Skeletal muscle tissue (tissue), 4 donors: ENCODE measurements around the gene MIF. TPM values are rescaled to one million over a fixed set of nuclear protein-coding genes. Genes with fewer than 3 reads are reported as not detected.
"Not testable (repeated sequence)": the region's sequence is repeated elsewhere in the genome, so short reads cannot be mapped to it uniquely, and the experiment has no call there.

Source experiments
- H3K27ac ChIP-seq: one replicate; pipeline ENCODE4 v1.7.0; 2013; ENCODE audit warnings: mild to moderate bottlenecking, low read depth, low read length, inconsistent platforms
- H3K27me3 ChIP-seq, 3 donors: one replicate each; pipeline ENCODE4 v1.7.0; 2013; ENCODE audit warnings: low read length in 3 of 3; ENCODE audit not compliant: control insufficient read depth in 3 of 3, insufficient read depth in 3 of 3
- H3K36me3 ChIP-seq, 3 donors: one replicate each; pipeline ENCODE4 v1.7.0; 2013; ENCODE audit warnings: low read length in 3 of 3; ENCODE audit not compliant: control insufficient read depth in 3 of 3, insufficient read depth in 3 of 3
- H3K4me1 ChIP-seq, 3 donors: one replicate each; pipeline ENCODE4 v1.7.0; 2013; ENCODE audit warnings: low read length in 3 of 3, mild to moderate bottlenecking in 3 of 3; ENCODE audit not compliant: control insufficient read depth in 3 of 3, insufficient read depth in 3 of 3
- H3K4me3 ChIP-seq, 3 donors: one replicate each; pipeline ENCODE4 v1.7.0; 2013; ENCODE audit warnings: low read length in 3 of 3
- H3K9ac ChIP-seq, 3 donors: one replicate each; pipeline ENCODE4 v1.7.0; 2013; ENCODE audit warnings: low read length in 3 of 3, mild to moderate bottlenecking in 3 of 3, moderate library complexity in 2 of 3, low read depth in 1 of 3
- H3K9me3 ChIP-seq, 3 donors: one replicate each; pipeline ENCODE4 v1.7.0; 2013; ENCODE audit warnings: low read length in 3 of 3; ENCODE audit not compliant: control insufficient read depth in 3 of 3
- total RNA-seq: library from RNA; depleted of rRNA; stranded (reverse); fragments of >200 nt; gene quantifications from one replicate; pipeline ENCODE4 v1.2.3, GENCODE V29; 2014
- donor health status: Osteomylitis.

Gene MIF
- total RNA-seq, 1 donor from 2014 or later, result 76.7 TPM

- H3K9me3 ChIP-seq, result no peaks in the 10 kb centered on the region
- peaks cover 6 to 12% (median 11%) of the 10 kb centered on the region in 3 donors for H3K4me1 ChIP-seq
- H3K9ac ChIP-seq, result no peak overlapping the region
- peaks cover 0 to 12% (median 0%) of the 10 kb centered on the region in 3 donors for H3K27me3 ChIP-seq
- H3K4me3 ChIP-seq, result no peak overlapping the region
- no peak overlapping the region for H3K27ac ChIP-seq
- H3K36me3 ChIP-seq, result no peaks in the 10 kb centered on the region
Observed at GRCh38 chr22:23910496-23911190, 16.5 kb downstream of the MIF start.

GRCh38 chr22:23911318-23911980, 17.3 kb downstream of the MIF start:
- Histone ChIP-seq H3K27me3 (peaks cover 0 to 6% (median 0%) of the 10 kb centered on the region in 3 donors), H3K4me3 (no peak overlapping the region), H3K36me3 (no peaks in the 10 kb centered on the region), H3K27ac (no peak overlapping the region), H3K9me3 (no peaks in the 10 kb centered on the region), H3K9ac (no peak overlapping the region), H3K4me1 (peaks cover 6 to 12% (median 11%) of the 10 kb centered on the region in 3 donors)

- H3K27me3 ChIP-seq, result peaks cover 0 to 2% (median 0%) of the 10 kb centered on the region in 3 donors
- no peak overlapping the region for H3K4me3 ChIP-seq
- no peak overlapping the region for H3K9ac ChIP-seq
- no peak overlapping the region for H3K27ac ChIP-seq
- no peaks in the 10 kb centered on the region for H3K36me3 ChIP-seq
- no peaks in the 10 kb centered on the region for H3K9me3 ChIP-seq
- peaks cover 6 to 12% (median 11%) of the 10 kb centered on the region in 3 donors for H3K4me1 ChIP-seq
Observed at GRCh38 chr22:23912293-23912903, 18.2 kb downstream of the MIF start.

- no peaks in the 10 kb centered on the region for H3K27me3 ChIP-seq
- peaks cover 0 to under 1% (median 0%) of the 10 kb centered on the region in 3 donors for H3K36me3 ChIP-seq
- peaks cover 6 to 12% (median 11%) of the 10 kb centered on the region in 3 donors for H3K4me1 ChIP-seq
- no peaks in the 10 kb centered on the region for H3K9me3 ChIP-seq
- peak overlapping the region; percentile 84 to 91 (median 89) for H3K9ac ChIP-seq
- peak overlapping the region; percentile 88 to 90 (median 89) for H3K4me3 ChIP-seq
- peak overlapping the region; percentile 89 for H3K27ac ChIP-seq
Observed at GRCh38 chr22:23913306-23913660, 19.1 kb downstream of the MIF start.

- peak overlapping the region; percentile 88 to 90 (median 89) for H3K4me3 ChIP-seq
- no peaks in the 10 kb centered on the region for H3K9me3 ChIP-seq
- peaks cover 0 to 2% (median 0%) of the 10 kb centered on the region in 3 donors for H3K36me3 ChIP-seq
- peak overlapping the region; percentile 84 to 91 (median 89) for H3K9ac ChIP-seq
- H3K27me3 ChIP-seq, result no peaks in the 10 kb centered on the region
- H3K27ac ChIP-seq, result peak overlapping the region; percentile 89
- peaks cover 6 to 12% (median 9%) of the 10 kb centered on the region in 3 donors for H3K4me1 ChIP-seq
Observed at GRCh38 chr22:23913661-23914353, 19.6 kb downstream of the MIF start.

- no peak overlapping the region for H3K27ac ChIP-seq
- H3K4me3 ChIP-seq, result no peak overlapping the region
- peaks cover 0 to 7% (median 0%) of the 10 kb centered on the region in 3 donors for H3K36me3 ChIP-seq
- H3K4me1 ChIP-seq, result peaks cover 6 to 9% (median 8%) of the 10 kb centered on the region in 3 donors
- no peak overlapping the region for H3K9ac ChIP-seq
- H3K9me3 ChIP-seq, result no peaks in the 10 kb centered on the region
- no peaks in the 10 kb centered on the region for H3K27me3 ChIP-seq
Observed at GRCh38 chr22:23915290-23915689, 21.1 kb downstream of the MIF start.

- H3K9ac ChIP-seq, result not testable (repeated sequence)
Observed at GRCh38 chr22:23920267-23920611, 26.1 kb downstream of the MIF start.

GRCh38 chr22:23921586-23922201, 27.5 kb downstream of the MIF start:
- not testable (repeated sequence) for H3K4me1 ChIP-seq, H3K27ac ChIP-seq, H3K27me3 ChIP-seq, H3K9ac ChIP-seq, H3K9me3 ChIP-seq, H3K4me3 ChIP-seq
- peaks cover 5 to 32% (median 7%) of the 10 kb centered on the region in 3 donors for H3K36me3 ChIP-seq

More at GRCh38 chr22:23920267-23920611, 26.1 kb downstream of the MIF start:
- not testable (repeated sequence) for H3K27me3 ChIP-seq, H3K4me1 ChIP-seq, H3K27ac ChIP-seq, H3K9me3 ChIP-seq, H3K4me3 ChIP-seq
- peaks cover 0 to 26% (median 7%) of the 10 kb centered on the region in 3 donors for H3K36me3 ChIP-seq

GRCh38 chr22:23922921-23923320, 28.7 kb downstream of the MIF start:
- Histone ChIP-seq H3K36me3 (peaks cover 5 to 32% (median 7%) of the 10 kb centered on the region in 3 donors), H3K4me3 (no peak overlapping the region), H3K27ac (no peak overlapping the region), H3K27me3 (no peaks in the 10 kb centered on the region), H3K4me1 (no peaks in the 10 kb centered on the region), H3K9ac (no peak overlapping the region), H3K9me3 (peaks cover 0 to 2% (median 0%) of the 10 kb centered on the region in 3 donors)
